ENCODE data around the gene AMOTL1.

DNA sequence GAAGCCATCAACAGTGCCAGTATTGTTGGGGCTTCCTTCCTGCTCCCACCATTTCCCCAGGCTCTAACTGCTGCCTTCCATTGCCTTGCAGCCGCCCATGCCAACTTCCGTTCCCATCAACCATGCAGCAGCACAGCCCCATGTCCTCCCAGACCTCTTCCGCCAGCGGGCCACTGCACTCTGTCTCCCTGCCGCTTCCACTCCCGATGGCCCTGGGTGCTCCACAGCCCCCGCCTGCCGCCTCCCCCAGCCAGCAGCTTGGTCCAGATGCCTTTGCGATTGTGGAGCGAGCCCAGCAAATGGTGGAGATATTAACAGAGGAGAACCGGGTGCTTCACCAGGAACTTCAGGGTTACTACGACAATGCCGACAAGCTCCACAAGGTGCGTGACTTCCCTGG lies 53.3 kb downstream of the AMOTL1 start:
- TF ChIP-seq, protein P1, sequence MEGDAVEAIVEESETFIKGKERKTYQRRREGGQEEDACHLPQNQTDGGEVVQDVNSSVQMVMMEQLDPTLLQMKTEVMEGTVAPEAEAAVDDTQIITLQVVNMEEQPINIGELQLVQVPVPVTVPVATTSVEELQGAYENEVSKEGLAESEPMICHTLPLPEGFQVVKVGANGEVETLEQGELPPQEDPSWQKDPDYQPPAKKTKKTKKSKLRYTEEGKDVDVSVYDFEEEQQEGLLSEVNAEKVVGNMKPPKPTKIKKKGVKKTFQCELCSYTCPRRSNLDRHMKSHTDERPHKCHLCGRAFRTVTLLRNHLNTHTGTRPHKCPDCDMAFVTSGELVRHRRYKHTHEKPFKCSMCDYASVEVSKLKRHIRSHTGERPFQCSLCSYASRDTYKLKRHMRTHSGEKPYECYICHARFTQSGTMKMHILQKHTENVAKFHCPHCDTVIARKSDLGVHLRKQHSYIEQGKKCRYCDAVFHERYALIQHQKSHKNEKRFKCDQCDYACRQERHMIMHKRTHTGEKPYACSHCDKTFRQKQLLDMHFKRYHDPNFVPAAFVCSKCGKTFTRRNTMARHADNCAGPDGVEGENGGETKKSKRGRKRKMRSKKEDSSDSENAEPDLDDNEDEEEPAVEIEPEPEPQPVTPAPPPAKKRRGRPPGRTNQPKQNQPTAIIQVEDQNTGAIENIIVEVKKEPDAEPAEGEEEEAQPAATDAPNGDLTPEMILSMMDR (IDR thresholded peaks at IDR 0.05; ENCODE audit: extremely low read depth in 1 of 2, insufficient read depth in 1 of 2, low read depth in 1 of 2, low read length in 2 of 2), result no peak
- TF ChIP-seq EZH2 (IDR thresholded peaks at IDR 0.05; ENCODE audit: borderline replicate concordance, low read depth, low read length, severe bottlenecking) (no peak), POLR2A (IDR thresholded peaks at IDR 0.05; ENCODE audit: low read depth, low read length) (no peak), MYC (IDR thresholded peaks at IDR 0.05; ENCODE audit: low read depth, low read length) (no peak), FOS (IDR thresholded peaks at IDR 0.05; ENCODE audit: borderline replicate concordance, insufficient read depth, low read length) (no peak), GATA2 (IDR thresholded peaks at IDR 0.05; ENCODE audit: insufficient read depth, insufficient read length, low read depth, low read length) (no peak), POLR2AphosphoS5 (IDR thresholded peaks at IDR 0.05; ENCODE audit: insufficient read depth, low read depth, low read length) (no peak)
- TF ChIP-seq, protein P2, sequence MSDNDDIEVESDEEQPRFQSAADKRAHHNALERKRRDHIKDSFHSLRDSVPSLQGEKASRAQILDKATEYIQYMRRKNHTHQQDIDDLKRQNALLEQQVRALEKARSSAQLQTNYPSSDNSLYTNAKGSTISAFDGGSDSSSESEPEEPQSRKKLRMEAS (IDR thresholded peaks at IDR 0.05; ENCODE audit: insufficient read depth, insufficient read length), result no peak

Data from endothelial cell of umbilical vein (primary cell).